Parathyroid adenoma (tissue), 2 donors: ENCODE results near the gene LEMD3.

Source experiments
- H2AFZ ChIP-seq: fragments of 300-600 bp; sonication (generic); one replicate; pipeline ENCODE4 v1.7.0; 2017; ENCODE audit warnings: antibody characterized with exemption, mild to moderate bottlenecking
- H3K27ac ChIP-seq: fragments of 300-600 bp; sonication (generic); one replicate; pipeline ENCODE4 v1.7.0; 2017
- H3K27me3 ChIP-seq: fragments of 300-600 bp; sonication (generic); one replicate; pipeline ENCODE4 v1.7.0; 2017; ENCODE audit warnings: low read length; ENCODE audit not compliant: control insufficient read depth, insufficient read depth
- H3K36me3 ChIP-seq: fragments of 300-600 bp; sonication (generic); one replicate; pipeline ENCODE4 v1.7.0; 2017; ENCODE audit warnings: low read length; ENCODE audit not compliant: control insufficient read depth, insufficient read depth
- H3K4me1 ChIP-seq: fragments of 300-600 bp; sonication (generic); one replicate; pipeline ENCODE4 v1.7.0; 2017; ENCODE audit warnings: control low read depth
- H3K4me2 ChIP-seq: fragments of 300-600 bp; sonication (generic); one replicate; pipeline ENCODE4 v1.7.0; 2017; ENCODE audit warnings: low read length
- H3K4me3 ChIP-seq: fragments of 300-600 bp; sonication (generic); one replicate; pipeline ENCODE4 v1.7.0; 2017; ENCODE audit warnings: low read depth, low read length
- H3K79me2 ChIP-seq: fragments of 300-600 bp; sonication (generic); one replicate; pipeline ENCODE4 v1.7.0; 2017; ENCODE audit warnings: control low read depth
- H3K9ac ChIP-seq: fragments of 300-600 bp; sonication (generic); one replicate; pipeline ENCODE4 v1.7.0; 2017; ENCODE audit warnings: mild to moderate bottlenecking
- H3K9me3 ChIP-seq: fragments of 300-600 bp; sonication (generic); one replicate; pipeline ENCODE4 v1.7.0; 2017; ENCODE audit warnings: low read length; ENCODE audit not compliant: control insufficient read depth
- CTCF ChIP-seq: fragments of 300-600 bp; sonication (generic); IDR thresholded peaks from one replicate; pipeline ENCODE4 v1.7.0; 2017; ENCODE audit warnings: antibody characterized with exemption, mild to moderate bottlenecking
- donor health status: primary hyperparathyroidism.

The LEMD3 gene

GRCh38 chr12:65259501-65259900 lies 90.1 kb downstream of the LEMD3 start:
- H3K9ac ChIP-seq: no peak overlapping the region
- TF ChIP-seq CTCF: no peak
- H2AFZ ChIP-seq: no peak overlapping the region
- no peak overlapping the region for H3K4me3 ChIP-seq
- no peaks in the 10 kb centered on the region for H3K9me3 ChIP-seq
- H3K4me1 ChIP-seq: no peaks in the 10 kb centered on the region
- H3K27me3 ChIP-seq: no peaks in the 10 kb centered on the region
- H3K36me3 ChIP-seq: no peaks in the 10 kb centered on the region
- H3K27ac ChIP-seq: no peak overlapping the region
- H3K79me2 ChIP-seq: no peaks in the 10 kb centered on the region
- H3K4me2 ChIP-seq: no peak overlapping the region

GRCh38 chr12:65263777-65264176 lies 94.4 kb downstream of the LEMD3 start:
- H3K4me1 ChIP-seq: no peaks in the 10 kb centered on the region
- no peak overlapping the region for H2AFZ ChIP-seq
- no peak overlapping the region for H3K27ac ChIP-seq
- H3K4me3 ChIP-seq: no peak overlapping the region
- no peaks in the 10 kb centered on the region for H3K79me2 ChIP-seq
- H3K36me3 ChIP-seq: no peaks in the 10 kb centered on the region
- no peak overlapping the region for H3K4me2 ChIP-seq
- H3K9me3 ChIP-seq: no peaks in the 10 kb centered on the region
- H3K27me3 ChIP-seq: no peaks in the 10 kb centered on the region
- H3K9ac ChIP-seq: no peak overlapping the region
- no peak for TF ChIP-seq CTCF

- no peak overlapping the region for H3K27ac ChIP-seq
- H3K9ac ChIP-seq: no peak overlapping the region
- no peak overlapping the region for H2AFZ ChIP-seq
- H3K79me2 ChIP-seq: no peaks in the 10 kb centered on the region
- H3K27me3 ChIP-seq: no peaks in the 10 kb centered on the region
- no peaks in the 10 kb centered on the region for H3K36me3 ChIP-seq
- no peak overlapping the region for H3K4me2 ChIP-seq
- no peaks in the 10 kb centered on the region for H3K9me3 ChIP-seq
- no peak overlapping the region for H3K4me3 ChIP-seq
- TF ChIP-seq CTCF: no peak
- no peaks in the 10 kb centered on the region for H3K4me1 ChIP-seq
Observed at GRCh38 chr12:65266408-65266807, 97.0 kb downstream of the LEMD3 start.

GRCh38 chr12:65269603-65270002 lies 100.2 kb downstream of the LEMD3 start:
- Histone ChIP-seq H2AFZ (no peak overlapping the region), H3K79me2 (no peaks in the 10 kb centered on the region), H3K36me3 (no peaks in the 10 kb centered on the region), H3K27me3 (no peaks in the 10 kb centered on the region), H3K4me1 (no peaks in the 10 kb centered on the region), H3K4me2 (no peak overlapping the region), H3K9me3 (no peaks in the 10 kb centered on the region), H3K4me3 (no peak overlapping the region), H3K9ac (no peak overlapping the region), H3K27ac (no peak overlapping the region)
- no peak for TF ChIP-seq CTCF

GRCh38 chr12:65274602-65275272 lies 105.4 kb downstream of the LEMD3 start:
- H3K36me3 ChIP-seq: no peaks in the 10 kb centered on the region
- no peak overlapping the region for H3K4me3 ChIP-seq
- no peak overlapping the region for H3K27ac ChIP-seq
- H2AFZ ChIP-seq: no peak overlapping the region
- H3K9ac ChIP-seq: no peak overlapping the region
- H3K79me2 ChIP-seq: no peaks in the 10 kb centered on the region
- H3K4me2 ChIP-seq: no peak overlapping the region
- TF ChIP-seq CTCF: no peak
- H3K9me3 ChIP-seq: no peaks in the 10 kb centered on the region
- no peaks in the 10 kb centered on the region for H3K4me1 ChIP-seq
- no peaks in the 10 kb centered on the region for H3K27me3 ChIP-seq
